HepG2 (cell line): ENCODE measurements around the gene TIMM10. TPM values are rescaled to one million over a fixed set of nuclear protein-coding genes. Genes with fewer than 3 reads are reported as not detected.

ENCODE experiments used
- FOXJ3 ChIP-seq: sonication (generic); formaldehyde crosslinking; IDR thresholded peaks from 2 replicates; pipeline ENCODE4 v1.4.0; 2020; ENCODE audit warnings: missing genetic modification reagents, mild to moderate bottlenecking, borderline replicate concordance
- GMEB1 ChIP-seq: sonication (generic); formaldehyde crosslinking; IDR thresholded peaks from 2 replicates; pipeline ENCODE4 v1.5.1; 2020; ENCODE audit warnings: missing genetic modification reagents, mild to moderate bottlenecking, borderline replicate concordance
- KLF12 ChIP-seq: sonication (generic); formaldehyde crosslinking; IDR thresholded peaks from 2 replicates; pipeline ENCODE4 v1.4.0; 2020; ENCODE audit warnings: missing genetic modification reagents, borderline replicate concordance
- KLF9 ChIP-seq: IDR thresholded peaks from 2 replicates; pipeline ENCODE4 v1.6.1; 2016; ENCODE audit warnings: low read depth
- MIER2 ChIP-seq: IDR thresholded peaks from 2 replicates; pipeline ENCODE4 v1.6.1; 2016; ENCODE audit warnings: missing biosample characterization, missing genetic modification reagents
- RBAK ChIP-seq: sonication (generic); formaldehyde crosslinking; IDR thresholded peaks from 2 replicates; pipeline ENCODE4 v1.5.1; 2020; ENCODE audit warnings: mild to moderate bottlenecking, missing genetic modification reagents
- REPIN1 ChIP-seq: sonication (generic); formaldehyde crosslinking; IDR thresholded peaks from 2 replicates; pipeline ENCODE4 v1.8.0; 2022; ENCODE audit warnings: missing genetic modification reagents, low read depth, mild to moderate bottlenecking, borderline replicate concordance
- SMARCE1 ChIP-seq: fragments of 450-650 bp; IDR thresholded peaks from 2 replicates; pipeline ENCODE4 v1.6.1; 2017; ENCODE audit warnings: borderline replicate concordance
- SNRNP70 ChIP-seq: fragments of 200-400 bp; formaldehyde crosslinking; IDR thresholded peaks from 2 replicates; pipeline ENCODE4 v1.6.1; 2017; ENCODE audit warnings: mild to moderate bottlenecking, low read depth, low read length, moderate library complexity
- XBP1 ChIP-seq: sonication (generic); formaldehyde crosslinking; IDR thresholded peaks from 2 replicates; pipeline ENCODE4 v1.5.0; 2020; ENCODE audit warnings: missing genetic modification reagents
- ZFP36L1 ChIP-seq: sonication (generic); formaldehyde crosslinking; IDR thresholded peaks from 2 replicates; pipeline ENCODE4 v1.8.0; 2022; ENCODE audit warnings: mild to moderate bottlenecking, missing genetic modification reagents, moderate library complexity
- ZFP37 ChIP-seq: sonication (generic); formaldehyde crosslinking; IDR thresholded peaks from 2 replicates; pipeline ENCODE4 v1.4.0; 2020; ENCODE audit warnings: missing genetic modification reagents, borderline replicate concordance
- ZMYM4 ChIP-seq: sonication (generic); formaldehyde crosslinking; IDR thresholded peaks from 2 replicates; pipeline ENCODE4 v1.8.1; 2023; ENCODE audit warnings: mild to moderate bottlenecking, missing genetic modification reagents
- ZNF124 ChIP-seq: sonication (generic); formaldehyde crosslinking; IDR thresholded peaks from 2 replicates; pipeline ENCODE4 v1.4.0; 2020; ENCODE audit warnings: missing genetic modification reagents
- ZNF18 ChIP-seq: sonication (generic); formaldehyde crosslinking; IDR thresholded peaks from 2 replicates; pipeline ENCODE4 v1.8.0; 2022; ENCODE audit warnings: mild to moderate bottlenecking, missing genetic modification reagents; ENCODE audit not compliant: insufficient replicate concordance
- ZNF343 ChIP-seq: sonication (generic); formaldehyde crosslinking; IDR thresholded peaks from 2 replicates; pipeline ENCODE4 v1.4.0; 2020; ENCODE audit warnings: mild to moderate bottlenecking, missing genetic modification reagents
- ZNF362 ChIP-seq: sonication (generic); formaldehyde crosslinking; IDR thresholded peaks from 2 replicates; pipeline ENCODE4 v1.4.0; 2020; ENCODE audit warnings: missing genetic modification reagents, mild to moderate bottlenecking, borderline replicate concordance
- ZNF512B ChIP-seq: sonication (generic); formaldehyde crosslinking; IDR thresholded peaks from 2 replicates; pipeline ENCODE4 v1.5.1; 2020; ENCODE audit warnings: missing genetic modification reagents, mild to moderate bottlenecking, borderline replicate concordance
- ZNF619 ChIP-seq: sonication (generic); formaldehyde crosslinking; IDR thresholded peaks from 2 replicates; pipeline ENCODE4 v1.4.0; 2020; ENCODE audit warnings: mild to moderate bottlenecking, missing genetic modification reagents
- ZNF773 ChIP-seq: sonication (generic); formaldehyde crosslinking; IDR thresholded peaks from 2 replicates; pipeline ENCODE4 v1.4.0; 2020; ENCODE audit warnings: missing genetic modification reagents, borderline replicate concordance
- ZZZ3 ChIP-seq: sonication (generic); formaldehyde crosslinking; IDR thresholded peaks from 2 replicates; pipeline ENCODE4 v1.4.0; 2020; ENCODE audit warnings: missing genetic modification reagents, mild to moderate bottlenecking, borderline replicate concordance
- polyA plus RNA-seq, 8 experiments: library from polyadenylated mRNA; depleted of rRNA in 3 of 8; stranded (reverse) in 7 of 8; unstranded in 1 of 8; fragments of >200 nt; fragmentation: Illumina TruSeq in 4 of 8; extraction: Trizol in 4 of 8; gene quantifications; 2 replicates each; pipeline versions ENCODE4 v1.2.1 to v1.2.3, GENCODE V29; 2011 to 2016; ENCODE audit warnings: low read depth in 4 of 8, missing spikeins in 1 of 8, mixed read lengths in 1 of 8; ENCODE audit not compliant: insufficient read depth in 1 of 8
- total RNA-seq, 5 experiments: library from RNA; depleted of rRNA; stranded (reverse); fragments of >200 nt; fragmentation: Illumina TruSeq; extraction: Trizol; gene quantifications; 2 replicates each; pipeline ENCODE4 v1.2.3, GENCODE V29; 2016; ENCODE audit warnings: low read depth in 1 of 5

The TIMM10 gene
- total and polyA plus RNA-seq, 2 of the 13 experiments (the other 11 are each of a cell fraction or from before 2014, with no cell fraction given): 67.8 to 82.2 TPM

GRCh38 chr11:57567515-57568329, 37.2 kb upstream of the TIMM10 start, which contains the start of gene UBE2L6 (continued):
- peak; percentile 52; the same call in 1 of the 2 replicates for TF ChIP-seq GMEB1 (CRISPR knock-in tag)
- TF ChIP-seq RBAK (CRISPR knock-in tag): no peak
- TF ChIP-seq ZNF18 (CRISPR knock-in tag): no peak
- TF ChIP-seq FOXJ3 (CRISPR knock-in tag): no peak
- TF ChIP-seq SMARCE1: no peak
- TF ChIP-seq ZZZ3 (CRISPR knock-in tag): no peak
- peak; percentile 92; the same call in 1 of the 2 replicates for TF ChIP-seq ZNF512B (CRISPR knock-in tag)
- no peak for TF ChIP-seq ZFP37
- no peak for TF ChIP-seq ZNF124 (CRISPR knock-in tag)
- TF ChIP-seq KLF12 (CRISPR knock-in tag): no peak
- no peak for TF ChIP-seq XBP1 (CRISPR knock-in tag)
- no peak for TF ChIP-seq KLF9 (CRISPR knock-in tag)
- no peak for TF ChIP-seq ZFP36L1 (CRISPR knock-in tag)
- 0 out of 2 replicates have a peak, but pooled peaks have one; percentile 71 for TF ChIP-seq ZNF619
- no peak for TF ChIP-seq ZMYM4 (CRISPR knock-in tag)
- TF ChIP-seq ZNF773 (CRISPR knock-in tag): no peak
- peak; percentile 59; the same call in 1 of the 2 replicates for TF ChIP-seq REPIN1 (CRISPR knock-in tag)
- TF ChIP-seq MIER2: no peak
- TF ChIP-seq SNRNP70: no peak
- TF ChIP-seq ZNF343 (CRISPR knock-in tag): no peak
- TF ChIP-seq ZNF362 (CRISPR knock-in tag): no peak; the same call in 1 of the 2 replicates
